SH-SY5Y (cell line): Measurements from ENCODE around the gene ZNF564.

Experiments
- GATA2 ChIP-seq: IDR thresholded peaks from 2 replicates; pipeline ENCODE4 v1.6.1; 2011; ENCODE audit warnings: mild to moderate bottlenecking, low read depth, low read length
- GATA3 ChIP-seq: IDR thresholded peaks from 2 replicates; pipeline ENCODE4 v1.6.1; 2011; ENCODE audit warnings: low read depth, mild to moderate bottlenecking, low read length, moderate library complexity

DNA sequence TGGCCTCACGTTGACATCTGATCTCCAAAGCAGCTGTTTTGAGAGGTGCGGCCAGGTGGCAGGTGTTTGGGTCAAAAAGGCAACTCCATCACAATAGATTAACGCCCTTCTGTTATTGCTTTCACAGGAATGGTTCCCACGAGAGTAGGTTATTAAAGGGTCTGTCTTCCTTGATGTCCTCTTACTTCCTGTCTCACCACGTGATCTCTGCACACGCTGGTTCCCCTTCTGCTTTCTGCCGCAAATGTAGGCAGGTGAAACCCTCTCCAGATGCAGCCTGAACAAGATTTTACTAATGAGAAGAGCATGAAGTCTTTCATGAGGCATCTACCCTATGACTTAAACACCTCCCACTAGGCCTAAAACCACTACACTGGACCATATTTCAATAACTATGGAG, 22.8 kb upstream of the ZNF564 start:
- TF ChIP-seq GATA3 (no peak), GATA2 (no peak)
